IMR-90 (cell line): Measurements from ENCODE around the gene FXR2. TPM values are rescaled to one million over a fixed set of nuclear protein-coding genes. Genes with fewer than 3 reads are reported as not detected.

Source experiments
- ATAC-seq: fragments of 200-7000 bp; cut with Tn5 transposase; 2 replicates; pipeline ENCODE4 v1.9.1; 2020; ENCODE audit warnings: low read depth, mild to moderate bottlenecking, moderate library complexity
- BruUV-seq: library from RNA; stranded (reverse); fragments of 400-500 nt; replicated peaks from 2 replicates; lab custom pipeline; 2021; lab: Mats Ljungman, UMichigan
- CTCF ChIA-PET: fragments of 300-600 bp; formaldehyde crosslinking; extraction: SDS; loops from one replicate; lab custom pipeline; 2021; ENCODE audit warnings: antibody characterized with exemption; lab: Yijun Ruan, JAX
- POLR2A ChIA-PET: fragments of 300-600 bp; sonication (Branson Sonifier 250); formaldehyde crosslinking; loops from one replicate; lab custom pipeline; 2022; ENCODE audit warnings: antibody characterized with exemption; ENCODE audit not compliant: unreplicated experiment; lab: Charles Lee
- DNase-seq: peaks from one replicate; pipeline ENCODE4 v3.0.0; 2013
- H2AFZ ChIP-seq: replicated peaks from 2 replicates; pipeline ENCODE3; 2013; ENCODE audit warnings: low read length, mild to moderate bottlenecking; ENCODE audit not compliant: poor library complexity
- H2AK5ac ChIP-seq: 2 replicates; pipeline ENCODE4 v1.6.1; 2013; ENCODE audit warnings: low read depth, low read length, inconsistent platforms
- H2AK9ac ChIP-seq: replicated peaks from 2 replicates; pipeline ENCODE3; 2013; ENCODE audit warnings: mild to moderate bottlenecking, low read depth, low read length, moderate library complexity; ENCODE audit not compliant: poor library complexity
- H2BK120ac ChIP-seq: 2 replicates; pipeline ENCODE4 v1.6.1; 2013; ENCODE audit warnings: low read depth, low read length, inconsistent platforms
- H2BK15ac ChIP-seq: 3 replicates; pipeline ENCODE4 v1.6.1; 2013; ENCODE audit warnings: low read depth, low read length, inconsistent platforms
- H2BK20ac ChIP-seq: 2 replicates; pipeline ENCODE4 v1.6.1; 2013; ENCODE audit warnings: low read depth, mild to moderate bottlenecking, inconsistent platforms, low read length, moderate library complexity
- H2BK5ac ChIP-seq: 2 replicates; pipeline ENCODE4 v1.6.1; 2013; ENCODE audit warnings: mild to moderate bottlenecking, low read depth, low read length, inconsistent platforms; ENCODE audit not compliant: poor library complexity, severe bottlenecking
- H3K14ac ChIP-seq: replicated peaks from 2 replicates; pipeline ENCODE4 v1.6.1; 2013; ENCODE audit warnings: low read depth, low read length, inconsistent platforms
- H3K18ac ChIP-seq: 2 replicates; pipeline ENCODE4 v1.6.1; 2013; ENCODE audit warnings: low read depth, low read length, control low read depth
- H3K23ac ChIP-seq: 2 replicates; pipeline ENCODE4 v1.6.1; 2013; ENCODE audit warnings: low read depth, low read length, inconsistent platforms
- H3K27ac ChIP-seq: 2 replicates; pipeline ENCODE4 v1.5.1; 2013; ENCODE audit warnings: mild to moderate bottlenecking, control low read depth, low read length; ENCODE audit not compliant: insufficient read depth
- H3K27me3 ChIP-seq: 2 replicates; pipeline ENCODE4 v1.6.1; 2013; ENCODE audit warnings: low read length; ENCODE audit not compliant: control insufficient read depth, insufficient read depth
- H3K36me3 ChIP-seq: 2 replicates; pipeline ENCODE4 v1.6.1; 2013; ENCODE audit warnings: low read length, mixed read lengths; ENCODE audit not compliant: control insufficient read depth, insufficient read depth
- H3K4ac ChIP-seq: 2 replicates; pipeline ENCODE4 v1.6.1; 2013; ENCODE audit warnings: low read depth, low read length, inconsistent platforms
- H3K4me1 ChIP-seq: 2 replicates; pipeline ENCODE4 v1.6.1; 2013; ENCODE audit warnings: low read length, mixed read lengths; ENCODE audit not compliant: control insufficient read depth, insufficient read depth
- H3K4me2 ChIP-seq: 2 replicates; pipeline ENCODE4 v1.6.1; 2013; ENCODE audit warnings: low read depth, mild to moderate bottlenecking, control low read depth, low read length, moderate library complexity
- H3K4me3 ChIP-seq: 2 replicates; pipeline ENCODE4 v1.5.1; 2013; ENCODE audit warnings: low read depth, mild to moderate bottlenecking, control low read depth, low read length, moderate library complexity; ENCODE audit not compliant: insufficient read depth
- H3K56ac ChIP-seq: 2 replicates; pipeline ENCODE4 v1.6.1; 2013; ENCODE audit warnings: low read length, inconsistent platforms; ENCODE audit not compliant: insufficient read depth; ENCODE audit errors: extremely low read depth
- H3K79me1 ChIP-seq, 2 experiments: 2 replicates each; pipeline ENCODE4 v1.6.1; 2013; ENCODE audit warnings: low read length in 2 of 2, inconsistent platforms in 1 of 2, low read depth in 1 of 2
- H3K9ac ChIP-seq: 2 replicates; pipeline ENCODE4 v1.6.1; 2013; ENCODE audit warnings: low read depth, low read length, control low read depth
- H3K9me1 ChIP-seq: 2 replicates; pipeline ENCODE4 v1.6.1; 2013; ENCODE audit warnings: low read length, inconsistent platforms; ENCODE audit not compliant: insufficient read depth
- H3K9me3 ChIP-seq: 2 replicates; pipeline ENCODE4 v1.6.1; 2013; ENCODE audit warnings: low read length; ENCODE audit not compliant: control insufficient read depth, insufficient read depth
- H4K20me1 ChIP-seq: 2 replicates; pipeline ENCODE4 v1.6.1; 2013; ENCODE audit warnings: low read length, inconsistent platforms; ENCODE audit not compliant: insufficient read depth
- H4K5ac ChIP-seq: 2 replicates; pipeline ENCODE4 v1.6.1; 2013; ENCODE audit warnings: mild to moderate bottlenecking, low read depth, low read length, control low read depth
- H4K8ac ChIP-seq, 2 experiments: 2 replicates each; pipeline ENCODE4 v1.6.1; 2013; ENCODE audit warnings: low read depth in 2 of 2, low read length in 2 of 2, control low read depth in 1 of 2, inconsistent platforms in 1 of 2
- H4K91ac ChIP-seq: 2 replicates; pipeline ENCODE4 v1.6.1; 2013; ENCODE audit warnings: low read depth, low read length, inconsistent platforms; ENCODE audit not compliant: insufficient read depth
- RAD21 ChIP-seq: IDR thresholded peaks from 2 replicates; pipeline ENCODE4 v1.6.1; 2012; ENCODE audit warnings: low read length, improper control_type of control experiment
- WGBS, 2 experiments: methylation state at CpG; one replicate each; pipeline versions ENCODE4 v1.1.5 to v1.1.7; 2013; ENCODE audit warnings: missing lambda C conversion rate in 2 of 2; ENCODE audit not compliant: insufficient read length in 1 of 2; ENCODE audit errors: extremely low coverage in 2 of 2; 5-methylcytosine and 5-hydroxymethylcytosine counted together
- dilution Hi-C: fragments of 300-500 bp; cut with HindIII; formaldehyde crosslinking; loops from one replicate; pipeline ENCODE4 v1.14.3; 2018; ENCODE audit warnings: low sequenced_read_pairs; ENCODE audit not compliant: unreplicated experiment
- in situ Hi-C: fragments of 300-500 bp; cut with MboI; formaldehyde crosslinking; loops from 3 replicates; pipeline ENCODE4 v1.14.3; 2019; ENCODE audit warnings: low sequenced_read_pairs, inconsistent platforms, mixed read lengths
- intact Hi-C: fragments of 100-400 bp; cut with micrococcal nuclease; formaldehyde crosslinking; loops from 2 replicates; pipeline ENCODE4 v1.10.0; 2022
- polyA plus RNA-seq, 3 experiments: library from polyadenylated mRNA; depleted of rRNA; stranded (reverse); fragments of >200 nt; gene quantifications; 2 replicates each; pipeline ENCODE4 v1.2.3, GENCODE V29; 2012; ENCODE audit warnings: low replicate concordance in 1 of 3
- total RNA-seq: library from RNA; depleted of rRNA; stranded (reverse); fragments of >200 nt; gene quantifications from 2 replicates; pipeline ENCODE4 v1.2.3, GENCODE V29; 2012
- TF ChIP-seq, protein P1 (sequence below): fragments of 150-350 bp; IDR thresholded peaks from 2 replicates; pipeline ENCODE4 v1.6.1; 2017; ENCODE audit warnings: mild to moderate bottlenecking, antibody characterized with exemption, low read length, low read depth
- TF ChIP-seq, protein P2 (sequence below): conservative IDR thresholded peaks from 2 replicates; pipeline ENCODE4 v1.5.1; 2012; ENCODE audit warnings: mild to moderate bottlenecking, low read depth, low read length, improper control_type of control experiment

FXR2 gene
- total and polyA plus RNA-seq, 2 of the 4 experiments (the other 2 are of a cell fraction): 39.1 to 55.9 TPM

DNA sequence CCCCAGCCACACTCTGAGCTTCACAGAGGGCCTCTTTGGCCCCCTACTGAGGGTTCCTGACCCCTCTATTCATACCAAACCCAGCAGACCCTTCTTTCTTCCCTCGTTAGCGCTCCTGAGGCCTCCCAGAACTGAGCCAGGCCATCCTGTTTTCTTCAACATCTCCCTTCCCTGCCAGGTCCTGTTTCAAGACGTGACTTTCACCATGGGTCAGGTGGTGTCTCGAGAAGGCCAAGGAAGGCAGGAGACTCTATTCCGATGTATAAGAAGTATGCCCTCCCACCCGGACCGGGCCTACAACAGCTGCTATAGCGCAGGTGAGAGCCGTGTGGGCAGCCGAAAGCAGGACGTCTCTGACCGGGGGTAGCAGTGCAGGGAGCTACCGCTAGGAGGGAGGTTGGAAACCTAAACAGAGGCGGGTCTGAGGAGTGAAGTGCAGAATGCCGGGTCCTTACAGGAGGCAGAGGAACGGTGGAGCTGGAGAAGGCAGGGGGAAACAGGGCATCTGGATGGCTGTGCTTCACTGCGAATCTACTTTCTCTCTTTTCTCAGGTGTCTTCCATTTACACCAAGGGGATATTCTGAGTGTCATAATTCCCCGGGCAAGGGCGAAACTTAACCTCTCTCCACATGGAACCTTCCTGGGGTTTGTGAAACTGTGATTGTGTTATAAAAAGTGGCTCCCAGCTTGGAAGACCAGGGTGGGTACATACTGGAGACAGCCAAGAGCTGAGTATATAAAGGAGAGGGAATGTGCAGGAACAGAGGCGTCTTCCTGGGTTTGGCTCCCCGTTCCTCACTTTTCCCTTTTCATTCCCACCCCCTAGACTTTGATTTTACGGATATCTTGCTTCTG, 54.3 kb downstream of the FXR2 start:
- H3K27ac ChIP-seq: 0 out of 2 replicates have a peak overlapping the region, but pooled peaks have one; percentile 19
- no peak overlapping the region for H2BK5ac ChIP-seq
- 18% methylated on average over 5 of the region's 22 CpGs; no CpG with 5 or more reads in 1 of the 2 experiments for WGBS, 2 experiments

More for the DNA sequence above, 54.3 kb downstream of the FXR2 start:
- Histone ChIP-seq H3K9ac (peak overlapping the region; percentile 35; the same call in 1 of the 2 replicates), H3K4ac (peak overlapping the region; percentile 31; the same call in 1 of the 2 replicates), H3K4me1 (peaks cover 9% of the 10 kb centered on the region), H4K91ac (no peak overlapping the region; the same call in 1 of the 2 replicates), H2BK15ac (no peak overlapping the region), H2AK9ac (peak overlapping the region; percentile 30), H4K5ac (peak overlapping the region; percentile 18; the same call in 1 of the 2 replicates), H4K8ac (peak overlapping the region; percentile 31 to 91), H2AK5ac (peak overlapping the region; percentile 45), H3K4me2 (peak overlapping the region; percentile 66), H3K23ac (0 out of 2 replicates have a peak overlapping the region, but pooled peaks have one; percentile 39), H3K36me3 (peaks cover 18% of the 10 kb centered on the region), H3K18ac (no peak overlapping the region), H2BK20ac (no peak overlapping the region), H3K4me3 (no peak overlapping the region), H2BK120ac (no peak overlapping the region), H3K79me1 (peaks cover 18 to 26% of the 10 kb centered on the region in 2 experiments), H3K9me3 (no peaks in the 10 kb centered on the region), H3K27me3 (no peaks in the 10 kb centered on the region), H3K14ac (0 out of 2 replicates have a peak overlapping the region, but pooled peaks have one; percentile 31), H2AFZ (peak overlapping the region; percentile 99), H3K56ac (no peak overlapping the region), H4K20me1 (no peaks in the 10 kb centered on the region), H3K9me1 (no peaks in the 10 kb centered on the region)
- TF ChIP-seq, protein P1, sequence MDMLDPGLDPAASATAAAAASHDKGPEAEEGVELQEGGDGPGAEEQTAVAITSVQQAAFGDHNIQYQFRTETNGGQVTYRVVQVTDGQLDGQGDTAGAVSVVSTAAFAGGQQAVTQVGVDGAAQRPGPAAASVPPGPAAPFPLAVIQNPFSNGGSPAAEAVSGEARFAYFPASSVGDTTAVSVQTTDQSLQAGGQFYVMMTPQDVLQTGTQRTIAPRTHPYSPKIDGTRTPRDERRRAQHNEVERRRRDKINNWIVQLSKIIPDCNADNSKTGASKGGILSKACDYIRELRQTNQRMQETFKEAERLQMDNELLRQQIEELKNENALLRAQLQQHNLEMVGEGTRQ: no peak
- TF ChIP-seq, protein P2, sequence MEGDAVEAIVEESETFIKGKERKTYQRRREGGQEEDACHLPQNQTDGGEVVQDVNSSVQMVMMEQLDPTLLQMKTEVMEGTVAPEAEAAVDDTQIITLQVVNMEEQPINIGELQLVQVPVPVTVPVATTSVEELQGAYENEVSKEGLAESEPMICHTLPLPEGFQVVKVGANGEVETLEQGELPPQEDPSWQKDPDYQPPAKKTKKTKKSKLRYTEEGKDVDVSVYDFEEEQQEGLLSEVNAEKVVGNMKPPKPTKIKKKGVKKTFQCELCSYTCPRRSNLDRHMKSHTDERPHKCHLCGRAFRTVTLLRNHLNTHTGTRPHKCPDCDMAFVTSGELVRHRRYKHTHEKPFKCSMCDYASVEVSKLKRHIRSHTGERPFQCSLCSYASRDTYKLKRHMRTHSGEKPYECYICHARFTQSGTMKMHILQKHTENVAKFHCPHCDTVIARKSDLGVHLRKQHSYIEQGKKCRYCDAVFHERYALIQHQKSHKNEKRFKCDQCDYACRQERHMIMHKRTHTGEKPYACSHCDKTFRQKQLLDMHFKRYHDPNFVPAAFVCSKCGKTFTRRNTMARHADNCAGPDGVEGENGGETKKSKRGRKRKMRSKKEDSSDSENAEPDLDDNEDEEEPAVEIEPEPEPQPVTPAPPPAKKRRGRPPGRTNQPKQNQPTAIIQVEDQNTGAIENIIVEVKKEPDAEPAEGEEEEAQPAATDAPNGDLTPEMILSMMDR: peak; percentile 55
- TF ChIP-seq RAD21: peak; percentile 36; the same call in 1 of the 2 replicates
- in situ Hi-C loops (no loop called here), intact Hi-C loops (loop anchor here (1.0 to 10.0 kb wide), 8 partner anchors 46 to 516 kb away; partner anchors contain the start of genes KCTD11, NEURL4, POLR2A and SLC16A11), dilution Hi-C loops (no loop called here)
- ChIA-PET CTCF (interaction anchor here (0.7 to 2.8 kb wide), 20 partner anchors 9 to 205 kb away, joined by 3 to 24 read pairs (median 4); partner anchors contain the start of genes MPDU1 and TMEM95), POLR2A (interaction anchor here (0.9 to 1.1 kb wide), 2 partner anchors 24 to 82 kb away, joined by 3 to 4 read pairs; no protein-coding TSS in a partner anchor)
- ATAC-seq: peak; percentile 45
- peak; percentile 49 for DNase-seq
- no TSS peak for BruUV-seq
